Measurements from ENCODE around the gene UNC13A.

DNA sequence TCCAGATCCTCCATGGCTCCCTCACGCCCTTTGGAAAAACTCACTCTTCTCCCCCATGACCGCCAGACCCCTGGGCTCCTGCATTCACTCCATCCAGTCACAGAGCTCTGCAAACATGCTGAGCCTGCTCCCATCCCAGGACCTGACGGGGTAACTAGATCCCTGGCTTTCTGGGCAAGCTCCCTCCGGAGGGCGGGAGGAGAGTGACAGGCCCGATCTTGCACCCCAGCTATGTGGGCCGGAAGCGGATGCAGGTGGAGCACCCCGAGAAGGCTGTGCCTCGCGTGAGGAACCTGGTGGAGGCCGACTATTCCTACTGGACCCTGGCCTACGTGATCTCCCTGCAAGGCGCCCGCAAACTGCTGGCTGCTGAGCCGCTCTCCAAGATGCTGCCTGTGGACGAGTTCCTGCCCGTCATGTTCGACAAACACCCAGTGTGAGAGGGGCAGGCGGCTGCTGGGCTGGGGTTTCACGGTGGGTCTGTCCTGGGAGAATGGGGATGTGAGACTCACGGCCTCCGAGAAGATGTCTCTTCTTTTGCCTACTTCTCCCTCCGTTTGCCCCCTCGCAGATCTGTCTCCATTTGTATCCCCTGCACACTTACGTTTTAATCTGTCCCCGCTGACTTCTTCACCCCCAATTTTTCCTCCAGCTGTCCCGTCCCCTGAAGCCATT is 107.5 kb downstream of the UNC13A start:
- TF ChIP-seq, protein P1, sequence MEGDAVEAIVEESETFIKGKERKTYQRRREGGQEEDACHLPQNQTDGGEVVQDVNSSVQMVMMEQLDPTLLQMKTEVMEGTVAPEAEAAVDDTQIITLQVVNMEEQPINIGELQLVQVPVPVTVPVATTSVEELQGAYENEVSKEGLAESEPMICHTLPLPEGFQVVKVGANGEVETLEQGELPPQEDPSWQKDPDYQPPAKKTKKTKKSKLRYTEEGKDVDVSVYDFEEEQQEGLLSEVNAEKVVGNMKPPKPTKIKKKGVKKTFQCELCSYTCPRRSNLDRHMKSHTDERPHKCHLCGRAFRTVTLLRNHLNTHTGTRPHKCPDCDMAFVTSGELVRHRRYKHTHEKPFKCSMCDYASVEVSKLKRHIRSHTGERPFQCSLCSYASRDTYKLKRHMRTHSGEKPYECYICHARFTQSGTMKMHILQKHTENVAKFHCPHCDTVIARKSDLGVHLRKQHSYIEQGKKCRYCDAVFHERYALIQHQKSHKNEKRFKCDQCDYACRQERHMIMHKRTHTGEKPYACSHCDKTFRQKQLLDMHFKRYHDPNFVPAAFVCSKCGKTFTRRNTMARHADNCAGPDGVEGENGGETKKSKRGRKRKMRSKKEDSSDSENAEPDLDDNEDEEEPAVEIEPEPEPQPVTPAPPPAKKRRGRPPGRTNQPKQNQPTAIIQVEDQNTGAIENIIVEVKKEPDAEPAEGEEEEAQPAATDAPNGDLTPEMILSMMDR (IDR thresholded peaks at IDR 0.05 in 2 of 3, conservative IDR thresholded peaks at IDR 0.05 in 1 of 3; ENCODE audit: borderline replicate concordance in 1 of 3, insufficient read depth in 1 of 3, low read depth in 2 of 3, low read length in 2 of 3) = peak in 1 of 3 experiments; percentile 27; a peak in 1 of 6 replicates
- TF ChIP-seq EZH2 (IDR thresholded peaks at IDR 0.05) (no peak), POLR2AphosphoS5 (IDR thresholded peaks at IDR 0.05; ENCODE audit: low read depth, low read length) (no peak), SIN3A (IDR thresholded peaks at IDR 0.05; ENCODE audit: low read depth) (no peak), CEBPB (IDR thresholded peaks at IDR 0.05; ENCODE audit: low read depth) (no peak)
- TF ChIP-seq, protein P2, sequence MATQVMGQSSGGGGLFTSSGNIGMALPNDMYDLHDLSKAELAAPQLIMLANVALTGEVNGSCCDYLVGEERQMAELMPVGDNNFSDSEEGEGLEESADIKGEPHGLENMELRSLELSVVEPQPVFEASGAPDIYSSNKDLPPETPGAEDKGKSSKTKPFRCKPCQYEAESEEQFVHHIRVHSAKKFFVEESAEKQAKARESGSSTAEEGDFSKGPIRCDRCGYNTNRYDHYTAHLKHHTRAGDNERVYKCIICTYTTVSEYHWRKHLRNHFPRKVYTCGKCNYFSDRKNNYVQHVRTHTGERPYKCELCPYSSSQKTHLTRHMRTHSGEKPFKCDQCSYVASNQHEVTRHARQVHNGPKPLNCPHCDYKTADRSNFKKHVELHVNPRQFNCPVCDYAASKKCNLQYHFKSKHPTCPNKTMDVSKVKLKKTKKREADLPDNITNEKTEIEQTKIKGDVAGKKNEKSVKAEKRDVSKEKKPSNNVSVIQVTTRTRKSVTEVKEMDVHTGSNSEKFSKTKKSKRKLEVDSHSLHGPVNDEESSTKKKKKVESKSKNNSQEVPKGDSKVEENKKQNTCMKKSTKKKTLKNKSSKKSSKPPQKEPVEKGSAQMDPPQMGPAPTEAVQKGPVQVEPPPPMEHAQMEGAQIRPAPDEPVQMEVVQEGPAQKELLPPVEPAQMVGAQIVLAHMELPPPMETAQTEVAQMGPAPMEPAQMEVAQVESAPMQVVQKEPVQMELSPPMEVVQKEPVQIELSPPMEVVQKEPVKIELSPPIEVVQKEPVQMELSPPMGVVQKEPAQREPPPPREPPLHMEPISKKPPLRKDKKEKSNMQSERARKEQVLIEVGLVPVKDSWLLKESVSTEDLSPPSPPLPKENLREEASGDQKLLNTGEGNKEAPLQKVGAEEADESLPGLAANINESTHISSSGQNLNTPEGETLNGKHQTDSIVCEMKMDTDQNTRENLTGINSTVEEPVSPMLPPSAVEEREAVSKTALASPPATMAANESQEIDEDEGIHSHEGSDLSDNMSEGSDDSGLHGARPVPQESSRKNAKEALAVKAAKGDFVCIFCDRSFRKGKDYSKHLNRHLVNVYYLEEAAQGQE (IDR thresholded peaks at IDR 0.05; ENCODE audit: low read depth) = no peak

All from HCT116 (cell line).